Measurements from ENCODE around the gene CTDSPL2.

GRCh38 chr15:44479343-44479742, 51.9 kb downstream of the CTDSPL2 start:
- TF ChIP-seq, protein P1, sequence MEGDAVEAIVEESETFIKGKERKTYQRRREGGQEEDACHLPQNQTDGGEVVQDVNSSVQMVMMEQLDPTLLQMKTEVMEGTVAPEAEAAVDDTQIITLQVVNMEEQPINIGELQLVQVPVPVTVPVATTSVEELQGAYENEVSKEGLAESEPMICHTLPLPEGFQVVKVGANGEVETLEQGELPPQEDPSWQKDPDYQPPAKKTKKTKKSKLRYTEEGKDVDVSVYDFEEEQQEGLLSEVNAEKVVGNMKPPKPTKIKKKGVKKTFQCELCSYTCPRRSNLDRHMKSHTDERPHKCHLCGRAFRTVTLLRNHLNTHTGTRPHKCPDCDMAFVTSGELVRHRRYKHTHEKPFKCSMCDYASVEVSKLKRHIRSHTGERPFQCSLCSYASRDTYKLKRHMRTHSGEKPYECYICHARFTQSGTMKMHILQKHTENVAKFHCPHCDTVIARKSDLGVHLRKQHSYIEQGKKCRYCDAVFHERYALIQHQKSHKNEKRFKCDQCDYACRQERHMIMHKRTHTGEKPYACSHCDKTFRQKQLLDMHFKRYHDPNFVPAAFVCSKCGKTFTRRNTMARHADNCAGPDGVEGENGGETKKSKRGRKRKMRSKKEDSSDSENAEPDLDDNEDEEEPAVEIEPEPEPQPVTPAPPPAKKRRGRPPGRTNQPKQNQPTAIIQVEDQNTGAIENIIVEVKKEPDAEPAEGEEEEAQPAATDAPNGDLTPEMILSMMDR (IDR thresholded peaks at IDR 0.05; ENCODE audit: low read depth, low read length): no peak
- TF ChIP-seq POLR2A (IDR thresholded peaks at IDR 0.05; ENCODE audit: extremely low read depth, insufficient read length): no peak
- no peak for TF ChIP-seq MYC (IDR thresholded peaks at IDR 0.05; ENCODE audit: low read depth, low read length)

All from NB4 (cell line).